ENCODE measurements around the gene ISL2. TPM values are rescaled to one million over a fixed set of nuclear protein-coding genes. Genes with fewer than 3 reads are reported as not detected.
"Not testable (repeated sequence)": the region's sequence is repeated elsewhere in the genome, so short reads cannot be mapped to it uniquely, and the experiment has no call there.

ISL2 gene
- total RNA-seq, 1 donor from 2014 or later: 2.0 TPM

DNA sequence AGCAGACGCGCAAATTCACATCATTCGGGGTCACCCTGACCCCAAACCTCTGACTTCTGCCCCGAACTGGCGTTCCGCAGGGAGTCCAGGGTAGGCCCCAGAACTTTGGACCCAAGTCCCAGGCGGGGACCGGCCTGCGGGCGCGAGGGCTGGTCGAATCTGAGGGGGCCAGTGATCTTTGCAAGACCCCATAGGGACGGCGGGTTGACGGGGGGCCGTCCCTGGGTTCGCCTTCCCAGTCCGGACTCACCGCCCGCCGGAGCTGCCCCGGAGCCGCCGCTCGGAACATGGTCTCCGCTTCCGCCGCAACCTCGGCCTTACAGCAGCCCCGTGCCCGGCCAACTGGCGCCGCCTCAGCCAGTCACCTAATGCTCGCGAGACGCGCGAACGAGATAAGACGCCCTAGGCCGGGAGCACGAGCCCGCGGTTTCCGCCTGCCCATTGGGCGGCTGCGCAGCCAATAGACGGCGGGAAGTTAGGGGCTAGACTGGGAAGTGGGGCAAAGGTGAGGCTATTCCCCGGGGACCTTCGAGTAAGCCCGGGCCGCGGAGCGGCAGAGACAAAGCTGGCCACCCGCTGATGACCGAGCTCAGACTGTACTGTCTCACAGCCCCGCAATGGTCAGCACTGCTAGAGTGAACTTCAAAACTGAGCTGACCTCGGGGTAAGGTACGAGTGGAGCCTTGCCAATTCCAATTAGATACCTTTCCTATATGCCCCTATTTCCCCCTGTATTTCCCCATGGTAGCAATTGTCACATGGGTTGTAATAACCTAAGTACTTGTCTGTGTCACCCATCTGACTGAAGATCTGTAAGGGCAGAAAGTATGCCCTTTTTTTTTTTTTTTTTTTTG lies 25.2 kb upstream of the ISL2 start, which contains the start of gene ETFA:
TSS of gene ETFA (minus strand) at position 370 of the 854 bp plus-strand sequence. CDS start at position 289, 81 bp downstream.
- Histone ChIP-seq H3K36me3 (no peaks in the 10 kb centered on the region), H3K27me3 (no peaks in the 10 kb centered on the region), H3K9me3 (no peaks in the 10 kb centered on the region), H3K4me3 (peak within 1 kb of the TSS; percentile 79 to 82), H3K27ac (peak within 1 kb of the TSS; percentile 85), H3K4me1 (peaks cover 25% of the 10 kb centered on the region)
- DNase-seq (ENCODE audit: extremely low spot score in 2 of 2): peak in 1 of 2 donors; percentile 96
- intact Hi-C loops (cut with DNase I): no loop called here
- TF ChIP-seq POLR2A (IDR thresholded peaks at IDR 0.05) (peak in 1 of 2 donors; percentile 85), POLR2AphosphoS5 (IDR thresholded peaks at IDR 0.05; ENCODE audit: insufficient read depth in 1 of 2, low read depth in 1 of 2) (peak; percentile 92 to 97)
- TF ChIP-seq, protein P1, sequence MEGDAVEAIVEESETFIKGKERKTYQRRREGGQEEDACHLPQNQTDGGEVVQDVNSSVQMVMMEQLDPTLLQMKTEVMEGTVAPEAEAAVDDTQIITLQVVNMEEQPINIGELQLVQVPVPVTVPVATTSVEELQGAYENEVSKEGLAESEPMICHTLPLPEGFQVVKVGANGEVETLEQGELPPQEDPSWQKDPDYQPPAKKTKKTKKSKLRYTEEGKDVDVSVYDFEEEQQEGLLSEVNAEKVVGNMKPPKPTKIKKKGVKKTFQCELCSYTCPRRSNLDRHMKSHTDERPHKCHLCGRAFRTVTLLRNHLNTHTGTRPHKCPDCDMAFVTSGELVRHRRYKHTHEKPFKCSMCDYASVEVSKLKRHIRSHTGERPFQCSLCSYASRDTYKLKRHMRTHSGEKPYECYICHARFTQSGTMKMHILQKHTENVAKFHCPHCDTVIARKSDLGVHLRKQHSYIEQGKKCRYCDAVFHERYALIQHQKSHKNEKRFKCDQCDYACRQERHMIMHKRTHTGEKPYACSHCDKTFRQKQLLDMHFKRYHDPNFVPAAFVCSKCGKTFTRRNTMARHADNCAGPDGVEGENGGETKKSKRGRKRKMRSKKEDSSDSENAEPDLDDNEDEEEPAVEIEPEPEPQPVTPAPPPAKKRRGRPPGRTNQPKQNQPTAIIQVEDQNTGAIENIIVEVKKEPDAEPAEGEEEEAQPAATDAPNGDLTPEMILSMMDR (IDR thresholded peaks at IDR 0.05): no peak

DNA sequence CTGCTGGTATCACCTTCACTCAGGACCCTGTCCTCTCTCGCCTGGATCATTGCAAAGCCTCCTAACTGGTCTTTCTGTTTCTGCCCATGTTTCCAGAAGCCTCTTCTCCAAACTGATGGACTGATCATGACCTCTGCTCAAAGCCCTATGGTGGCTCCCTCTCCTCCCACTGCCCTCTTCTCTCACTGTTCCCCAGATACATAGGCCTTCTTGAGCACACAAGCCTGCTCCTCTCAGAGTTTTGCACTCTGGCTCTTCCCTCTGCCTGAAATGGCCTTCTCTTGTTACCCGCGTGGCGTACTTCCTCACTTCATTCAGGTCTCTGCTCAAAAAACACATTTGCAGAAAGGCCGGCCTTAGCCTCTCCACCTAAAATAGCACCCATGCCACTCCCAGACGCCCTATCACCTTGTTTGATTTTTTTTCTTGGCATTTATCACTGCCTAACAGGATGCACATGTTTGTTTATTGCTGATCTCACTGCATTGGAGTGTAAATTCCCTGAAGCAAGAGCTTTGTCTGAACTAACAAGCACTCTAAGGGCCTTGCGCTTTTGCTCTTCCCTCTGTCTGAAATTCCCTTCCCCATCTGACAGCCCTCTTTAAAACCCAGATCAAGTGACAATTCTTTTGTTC lies 23.9 kb upstream of the ISL2 start:
- Histone ChIP-seq H3K36me3 (no peaks in the 10 kb centered on the region), H3K27ac (no peak overlapping the region)

DNA sequence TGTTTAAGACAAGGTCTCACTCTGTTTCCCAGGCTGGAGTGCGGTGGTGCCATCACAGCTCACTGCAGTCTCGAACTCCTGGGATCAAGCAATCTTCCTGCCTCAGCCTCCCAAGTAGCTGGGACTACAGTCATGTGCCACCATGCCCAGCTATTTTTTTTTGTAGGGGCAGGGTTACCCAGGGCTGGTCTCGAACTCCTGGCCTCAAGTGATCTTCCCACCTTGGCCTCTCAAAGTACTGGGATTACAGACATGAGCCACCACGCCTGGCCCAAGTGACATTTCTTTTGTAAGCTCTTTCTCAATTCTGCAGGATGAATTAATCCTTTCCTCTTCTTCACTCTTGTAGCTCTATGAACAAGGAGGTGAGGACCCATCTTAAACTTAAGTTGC lies 23.4 kb upstream of the ISL2 start:
- H3K36me3 ChIP-seq; H3K27me3 ChIP-seq; H3K27ac ChIP-seq; intact Hi-C loops (cut with DNase I); DNase-seq (ENCODE audit: extremely low spot score in 2 of 2); H3K4me3 ChIP-seq; H3K9me3 ChIP-seq: not testable (repeated sequence)
- peaks cover 25% of the 10 kb centered on the region for H3K4me1 ChIP-seq

More for the DNA sequence above, 23.9 kb upstream of the ISL2 start:
- H3K4me1 ChIP-seq: peaks cover 25% of the 10 kb centered on the region
- no peaks in the 10 kb centered on the region for H3K27me3 ChIP-seq
- no peak overlapping the region for H3K4me3 ChIP-seq
- intact Hi-C loops (cut with DNase I): no loop called here
- H3K9me3 ChIP-seq: no peaks in the 10 kb centered on the region
- no peak for TF ChIP-seq POLR2A (IDR thresholded peaks at IDR 0.05)
- TF ChIP-seq POLR2AphosphoS5 (IDR thresholded peaks at IDR 0.05; ENCODE audit: insufficient read depth in 1 of 2, low read depth in 1 of 2): no peak
- TF ChIP-seq, protein P1 (IDR thresholded peaks at IDR 0.05): no peak
- no peak for DNase-seq (ENCODE audit: extremely low spot score in 2 of 2)

DNA sequence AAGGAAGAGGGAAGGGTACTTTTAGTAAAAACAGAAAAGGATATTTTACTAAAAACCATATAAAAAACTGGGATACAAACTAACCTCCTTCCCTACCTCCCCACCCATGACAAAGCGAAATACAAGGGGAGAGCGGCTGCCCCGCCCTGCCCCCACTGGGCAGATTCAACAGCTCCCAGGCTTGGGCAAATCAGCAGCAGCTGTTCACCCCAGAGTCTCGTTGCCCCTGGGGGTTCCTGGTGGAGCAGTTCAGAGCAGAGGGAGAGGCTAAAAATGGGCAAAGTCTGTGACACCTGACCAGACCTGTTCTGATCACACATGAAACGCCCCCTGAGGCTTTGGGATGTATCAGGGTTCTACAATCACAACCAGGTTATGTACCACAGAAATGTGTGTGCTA lies 22.8 kb upstream of the ISL2 start:
- no peak for DNase-seq (ENCODE audit: extremely low spot score in 2 of 2)
- H3K27me3 ChIP-seq: no peaks in the 10 kb centered on the region
- TF ChIP-seq, protein P1 (IDR thresholded peaks at IDR 0.05): no peak
- H3K36me3 ChIP-seq: no peaks in the 10 kb centered on the region
- peaks cover 25% of the 10 kb centered on the region for H3K4me1 ChIP-seq
- H3K27ac ChIP-seq: no peak overlapping the region
- intact Hi-C loops (cut with DNase I): no loop called here
- H3K9me3 ChIP-seq: no peaks in the 10 kb centered on the region
- H3K4me3 ChIP-seq: no peak overlapping the region

DNA sequence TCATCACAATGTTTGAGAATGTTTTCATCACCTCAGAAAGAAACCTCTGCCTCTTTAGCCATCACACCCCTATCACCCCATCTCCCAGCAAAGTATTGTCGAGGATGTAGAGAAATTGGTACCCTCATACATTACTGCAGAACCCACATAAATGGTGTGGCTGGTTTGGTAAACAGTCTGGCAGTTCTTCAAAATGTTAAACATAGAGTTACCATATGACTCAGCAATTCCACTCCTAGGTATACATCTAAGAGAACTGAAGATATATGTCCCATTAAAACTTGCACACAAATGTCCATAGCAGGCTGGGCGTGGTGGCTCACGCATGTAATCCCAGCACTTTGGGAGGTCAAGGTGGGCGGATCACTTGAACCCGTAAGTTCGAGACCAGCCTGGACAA lies 16.6 kb upstream of the ISL2 start:
- no peak for DNase-seq (ENCODE audit: extremely low spot score in 2 of 2)
- Histone ChIP-seq H3K9me3 (no peaks in the 10 kb centered on the region), H3K4me1 (no peaks in the 10 kb centered on the region), H3K27ac (no peak overlapping the region), H3K27me3 (no peaks in the 10 kb centered on the region), H3K4me3 (no peak overlapping the region), H3K36me3 (no peaks in the 10 kb centered on the region)
- intact Hi-C loops (cut with DNase I): no loop called here
- TF ChIP-seq POLR2AphosphoS5 (IDR thresholded peaks at IDR 0.05; ENCODE audit: insufficient read depth in 1 of 2, low read depth in 1 of 2): no peak
- TF ChIP-seq, protein P1 (IDR thresholded peaks at IDR 0.05): no peak
- TF ChIP-seq POLR2A (IDR thresholded peaks at IDR 0.05): no peak
